ENCODE measurements around the gene MST1.
"Not testable (repeated sequence)": the region's sequence is repeated elsewhere in the genome, so short reads cannot be mapped to it uniquely, and the experiment has no call there.

The MST1 gene

GRCh38 chr3:49700453-49701128, 11.3 kb upstream of the MST1 start:
- no peak for DNase-seq (ENCODE audit: low read depth)

- no peak for DNase-seq (ENCODE audit: low read depth)
Observed at GRCh38 chr3:49700014-49700413, 10.7 kb upstream of the MST1 start.

- DNase-seq (ENCODE audit: low read depth), result no peak
Observed at GRCh38 chr3:49699281-49699979, 10.2 kb upstream of the MST1 start.

GRCh38 chr3:49695350-49696015, 6.2 kb upstream of the MST1 start:
- DNase-seq (ENCODE audit: low read depth), result not testable (repeated sequence)

GRCh38 chr3:49694409-49695070, 5.3 kb upstream of the MST1 start:
- DNase-seq (ENCODE audit: low read depth), result not testable (repeated sequence)

- DNase-seq (ENCODE audit: low read depth), result not testable (repeated sequence)
Observed at GRCh38 chr3:49691481-49691880, 2.2 kb upstream of the MST1 start.

GRCh38 chr3:49690856-49691255, 1.6 kb upstream of the MST1 start:
- DNase-seq (ENCODE audit: low read depth), result not testable (repeated sequence)

GRCh38 chr3:49689908-49690624, 792 bp upstream of the MST1 start:
- not testable (repeated sequence) for DNase-seq (ENCODE audit: low read depth)

GRCh38 chr3:49688338-49689045, 782 bp downstream of the MST1 start:
- not testable (repeated sequence) for DNase-seq (ENCODE audit: low read depth)

- DNase-seq (ENCODE audit: low read depth), result not testable (repeated sequence)
Observed at GRCh38 chr3:49687424-49687795, 1.9 kb downstream of the MST1 start.

- not testable (repeated sequence) for DNase-seq (ENCODE audit: low read depth)
Observed at GRCh38 chr3:49686769-49687423, 2.4 kb downstream of the MST1 start.

GRCh38 chr3:49686346-49686745, 2.9 kb downstream of the MST1 start:
- not testable (repeated sequence) for DNase-seq (ENCODE audit: low read depth)

GRCh38 chr3:49685846-49686245, 3.4 kb downstream of the MST1 start:
- DNase-seq (ENCODE audit: low read depth), result not testable (repeated sequence)

GRCh38 chr3:49685103-49685502, 4.2 kb downstream of the MST1 start:
- not testable (repeated sequence) for DNase-seq (ENCODE audit: low read depth)

GRCh38 chr3:49684453-49684852, 4.8 kb downstream of the MST1 start:
- DNase-seq (ENCODE audit: low read depth), result not testable (repeated sequence)

- no peak for DNase-seq (ENCODE audit: low read depth)
Observed at GRCh38 chr3:49683162-49683561, 6.1 kb downstream of the MST1 start.

- DNase-seq (ENCODE audit: low read depth), result no peak
Observed at GRCh38 chr3:49681543-49681942, 7.7 kb downstream of the MST1 start.

GRCh38 chr3:49681232-49681522, 8.1 kb downstream of the MST1 start:
- DNase-seq (ENCODE audit: low read depth), result no peak

- DNase-seq (ENCODE audit: low read depth), result no peak
Observed at GRCh38 chr3:49680493-49681231, 8.6 kb downstream of the MST1 start.

GRCh38 chr3:49675912-49676311, 13.4 kb downstream of the MST1 start:
- no peak for DNase-seq (ENCODE audit: low read depth)
